ENCODE results near the gene SINHCAF.

The SINHCAF gene

DNA sequence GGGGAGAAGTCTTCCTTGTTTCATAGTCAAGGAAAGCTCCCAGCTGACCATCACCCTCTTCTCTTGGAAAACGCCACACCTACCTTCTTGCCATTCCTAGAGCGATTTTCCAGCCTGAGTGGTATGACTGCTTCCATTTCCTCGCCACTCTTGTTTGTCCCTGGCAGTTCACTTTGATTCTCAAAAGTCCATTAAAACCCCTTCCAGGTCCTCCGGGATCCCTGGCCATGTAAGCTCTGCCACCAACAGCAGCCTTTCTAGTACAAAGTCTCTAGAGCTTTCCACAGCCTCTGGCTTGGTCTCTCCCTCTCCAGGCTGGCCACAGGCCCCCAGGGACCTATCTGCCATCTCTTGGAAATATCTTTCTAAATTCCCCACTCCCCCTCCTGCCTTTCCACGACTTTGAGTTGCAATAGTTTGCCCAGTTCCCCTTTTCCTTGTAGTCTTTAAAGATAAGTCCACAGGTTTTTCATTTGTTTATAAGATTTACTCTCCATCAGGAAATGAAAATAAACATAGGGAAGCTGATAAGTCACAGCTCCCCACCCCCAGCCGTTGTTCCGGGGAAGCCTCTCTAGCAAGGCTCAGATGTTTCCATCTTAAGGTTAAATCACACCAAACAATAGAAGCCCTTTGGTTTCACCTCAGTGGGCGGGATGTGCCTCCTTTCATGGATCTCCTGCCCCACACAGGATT lies 42.9 kb upstream of the SINHCAF start:
- no peak for TF ChIP-seq CTCF (IDR thresholded peaks at IDR 0.05; ENCODE audit: low read depth, low read length)
- TF ChIP-seq, protein P1, sequence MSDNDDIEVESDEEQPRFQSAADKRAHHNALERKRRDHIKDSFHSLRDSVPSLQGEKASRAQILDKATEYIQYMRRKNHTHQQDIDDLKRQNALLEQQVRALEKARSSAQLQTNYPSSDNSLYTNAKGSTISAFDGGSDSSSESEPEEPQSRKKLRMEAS (IDR thresholded peaks at IDR 0.05; ENCODE audit: low read depth, low read length): no peak
- TF ChIP-seq MYC (IDR thresholded peaks at IDR 0.05; ENCODE audit: low read depth, low read length): no peak
- TF ChIP-seq POLR2A (IDR thresholded peaks at IDR 0.05; ENCODE audit: extremely low read depth, insufficient read length): no peak
- DNase-seq (ENCODE audit: low read depth): peak; percentile 29
- no peak overlapping the region for H3K4me3 ChIP-seq (ENCODE audit: low read depth, low read length)

- no peak overlapping the region for H3K4me3 ChIP-seq (ENCODE audit: low read depth, low read length)
- no peak for DNase-seq (ENCODE audit: low read depth)
- TF ChIP-seq, protein P1 (IDR thresholded peaks at IDR 0.05; ENCODE audit: low read depth, low read length): no peak
- no peak for TF ChIP-seq POLR2A (IDR thresholded peaks at IDR 0.05; ENCODE audit: extremely low read depth, insufficient read length)
- no peak for TF ChIP-seq MYC (IDR thresholded peaks at IDR 0.05; ENCODE audit: low read depth, low read length)
- no peak for TF ChIP-seq CTCF (IDR thresholded peaks at IDR 0.05; ENCODE audit: low read depth, low read length)
Observed at GRCh38 chr12:31366104-31366621, 40.2 kb upstream of the SINHCAF start.

- no peak for DNase-seq (ENCODE audit: low read depth)
- H3K4me3 ChIP-seq (ENCODE audit: low read depth, low read length): no peak overlapping the region
- TF ChIP-seq CTCF (IDR thresholded peaks at IDR 0.05; ENCODE audit: low read depth, low read length) (no peak), MYC (IDR thresholded peaks at IDR 0.05; ENCODE audit: low read depth, low read length) (no peak), POLR2A (IDR thresholded peaks at IDR 0.05; ENCODE audit: extremely low read depth, insufficient read length) (no peak)
- TF ChIP-seq, protein P1 (IDR thresholded peaks at IDR 0.05; ENCODE audit: low read depth, low read length): no peak
Observed at GRCh38 chr12:31363831-31364230, 37.9 kb upstream of the SINHCAF start.

- DNase-seq (ENCODE audit: low read depth): peak; percentile 15
- no peak overlapping the region for H3K4me3 ChIP-seq (ENCODE audit: low read depth, low read length)
- TF ChIP-seq CTCF (IDR thresholded peaks at IDR 0.05; ENCODE audit: low read depth, low read length) (no peak), MYC (IDR thresholded peaks at IDR 0.05; ENCODE audit: low read depth, low read length) (no peak), POLR2A (IDR thresholded peaks at IDR 0.05; ENCODE audit: extremely low read depth, insufficient read length) (no peak)
- TF ChIP-seq, protein P1 (IDR thresholded peaks at IDR 0.05; ENCODE audit: low read depth, low read length): no peak
Observed at GRCh38 chr12:31363416-31363809, 37.5 kb upstream of the SINHCAF start.

GRCh38 chr12:31362759-31363415 lies 36.9 kb upstream of the SINHCAF start:
- DNase-seq (ENCODE audit: low read depth): peak; percentile 93
- peak; percentile 26 for TF ChIP-seq CTCF (IDR thresholded peaks at IDR 0.05; ENCODE audit: low read depth, low read length)
- TF ChIP-seq, protein P1 (IDR thresholded peaks at IDR 0.05; ENCODE audit: low read depth, low read length): peak; percentile 93
- TF ChIP-seq POLR2A (IDR thresholded peaks at IDR 0.05; ENCODE audit: extremely low read depth, insufficient read length): peak; percentile 37
- peak; percentile 95 for TF ChIP-seq MYC (IDR thresholded peaks at IDR 0.05; ENCODE audit: low read depth, low read length)
- peak overlapping the region; percentile 35 for H3K4me3 ChIP-seq (ENCODE audit: low read depth, low read length)

All from NB4 (cell line).